Urinary bladder (tissue), 4 donors: ENCODE measurements around the gene PGP. TPM values are rescaled to one million over a fixed set of nuclear protein-coding genes. Genes with fewer than 3 reads are reported as not detected.

Experiments
- DNase-seq: peaks from one replicate; pipeline ENCODE4 v3.0.0-alpha.2; 2015; ENCODE audit errors: extremely low spot score
- H3K27ac ChIP-seq: one replicate; pipeline ENCODE4 v1.5.1; 2013; ENCODE audit warnings: low read depth, mild to moderate bottlenecking, moderate library complexity
- H3K36me3 ChIP-seq: one replicate; pipeline ENCODE4 v1.6.1; 2013; ENCODE audit warnings: mild to moderate bottlenecking, moderate library complexity; ENCODE audit not compliant: insufficient read depth
- H3K4me1 ChIP-seq: one replicate; pipeline ENCODE4 v1.6.1; 2013; ENCODE audit warnings: mild to moderate bottlenecking, moderate library complexity; ENCODE audit not compliant: insufficient read depth
- H3K4me3 ChIP-seq: one replicate; pipeline ENCODE4 v1.5.1; 2013; ENCODE audit warnings: low read depth, low read length
- WGBS: extraction: QIAGEN DNeasy Blood & Tissue Kit; methylation state at CpG from one replicate; pipeline ENCODE4 v1.1.7; 2013; 5-methylcytosine and 5-hydroxymethylcytosine counted together
- polyA plus RNA-seq: library from polyadenylated mRNA; stranded (reverse); fragments of 200-250 nt; gene quantifications from one replicate; pipeline ENCODE4 v1.2.3, GENCODE V29; 2013
- total RNA-seq: library from RNA; depleted of rRNA; stranded (reverse); fragments of >200 nt; gene quantifications from one replicate; pipeline ENCODE4 v1.2.3, GENCODE V29; 2014
- donor health status: healthy with polysubstance abuse.
- donor health status: healthy.

The PGP gene
- total and polyA plus RNA-seq, 2 donors, result 4.8 to 10.5 TPM

- no peaks in the 10 kb centered on the region for H3K36me3 ChIP-seq
- H3K27ac ChIP-seq, result no peak overlapping the region
- no peaks in the 10 kb centered on the region for H3K4me1 ChIP-seq
- DNase-seq, result no peak
- 87% methylated on average over 20 of the region's 20 CpGs for WGBS
- H3K4me3 ChIP-seq, result no peak overlapping the region
These were observed 29.7 kb downstream of the PGP start for GRCh38 chr16:2184962-2185361.

GRCh38 chr16:2184346-2184745 is 30.3 kb downstream of the PGP start:
- no peaks in the 10 kb centered on the region for H3K36me3 ChIP-seq
- H3K4me1 ChIP-seq, result no peaks in the 10 kb centered on the region
- DNase-seq, result no peak
- no peak overlapping the region for H3K27ac ChIP-seq
- H3K4me3 ChIP-seq, result no peak overlapping the region
- 90% methylated on average over 19 of the region's 19 CpGs for WGBS

GRCh38 chr16:2183671-2184070 is 31.0 kb downstream of the PGP start:
- Histone ChIP-seq H3K36me3 (no peaks in the 10 kb centered on the region), H3K4me1 (no peaks in the 10 kb centered on the region), H3K4me3 (no peak overlapping the region), H3K27ac (no peak overlapping the region)
- DNase-seq, result no peak
- WGBS, result 91% methylated on average over 30 of the region's 30 CpGs

- 92% methylated on average over 20 of the region's 20 CpGs for WGBS
- Histone ChIP-seq H3K4me1 (no peaks in the 10 kb centered on the region), H3K4me3 (no peak overlapping the region), H3K27ac (no peak overlapping the region), H3K36me3 (no peaks in the 10 kb centered on the region)
- no peak for DNase-seq
These were observed 32.7 kb downstream of the PGP start for GRCh38 chr16:2181952-2182351.

DNA sequence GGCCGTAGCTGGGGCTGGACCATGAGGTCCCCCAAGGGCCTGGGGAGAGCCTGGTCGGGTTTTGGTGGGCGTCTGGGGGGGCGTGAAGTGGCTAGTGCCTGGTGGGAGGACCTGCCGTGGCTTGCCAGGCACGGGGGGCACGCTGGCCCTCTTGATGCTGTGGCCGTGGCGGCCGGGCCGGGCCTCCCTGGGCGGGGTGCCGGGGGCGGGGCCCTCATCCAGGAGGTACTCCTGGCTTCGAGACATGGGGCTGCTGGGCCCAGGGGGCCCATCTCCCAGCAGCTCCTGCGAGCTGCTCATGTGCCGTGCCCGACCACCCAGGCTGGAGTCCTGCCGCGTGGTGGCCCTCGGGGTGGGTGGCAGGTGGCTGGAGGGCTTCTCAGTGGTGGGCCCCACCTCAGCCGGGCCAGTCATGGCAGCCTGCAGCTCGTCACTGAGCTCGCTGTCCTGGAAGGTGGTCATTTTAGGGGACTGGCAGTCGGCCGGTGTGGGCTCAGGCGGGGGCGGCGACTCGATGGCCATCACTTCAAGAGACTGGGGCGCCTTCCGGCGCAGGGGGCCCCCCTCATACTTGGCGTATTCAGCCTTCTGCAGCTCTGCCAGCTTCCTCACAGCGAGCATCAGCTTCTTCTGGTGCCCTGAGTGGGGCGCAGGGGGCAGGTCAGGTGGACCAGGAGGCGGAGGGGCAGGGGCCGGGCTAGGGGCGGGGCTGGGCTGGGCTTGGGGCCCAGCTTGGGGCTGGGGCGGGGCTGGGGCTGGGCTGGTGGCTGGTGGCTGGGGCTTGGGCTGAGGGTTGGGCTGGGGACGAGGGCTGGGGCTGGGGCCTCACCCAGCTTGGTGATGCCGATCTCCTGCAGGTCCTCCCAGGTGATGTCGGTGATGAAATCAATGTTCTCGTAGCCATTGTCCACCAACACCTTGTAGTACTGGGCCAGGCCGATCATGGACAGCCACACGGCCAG is 33.4 kb downstream of the PGP start:
- H3K4me1 ChIP-seq, result no peaks in the 10 kb centered on the region
- no peak overlapping the region for H3K4me3 ChIP-seq
- DNase-seq, result no peak
- no peaks in the 10 kb centered on the region for H3K36me3 ChIP-seq
- 83% methylated on average over 46 of the region's 46 CpGs for WGBS
- no peak overlapping the region for H3K27ac ChIP-seq

DNA sequence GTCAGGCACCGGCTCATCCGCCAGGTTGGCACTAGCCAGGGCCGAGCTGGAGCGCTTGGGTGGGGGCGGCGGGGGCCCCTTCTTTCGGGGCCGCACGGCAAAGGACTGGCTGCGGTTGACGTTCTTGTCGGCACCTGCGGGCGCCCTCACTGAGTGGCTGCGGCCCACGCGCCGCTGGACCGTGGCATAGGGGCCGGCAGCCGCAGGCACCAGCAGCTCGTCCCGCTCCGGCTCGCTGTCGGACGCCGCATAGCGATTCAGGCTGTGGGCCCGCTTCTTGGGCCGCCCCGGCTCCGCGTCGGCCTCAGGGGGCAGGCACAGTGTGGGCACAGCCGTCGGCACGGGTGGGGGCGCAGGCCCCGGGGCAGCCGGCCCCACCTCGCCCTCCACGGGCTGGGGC is 34.2 kb downstream of the PGP start:
- no peak overlapping the region for H3K4me3 ChIP-seq
- H3K36me3 ChIP-seq, result peaks cover 3% of the 10 kb centered on the region
- H3K4me1 ChIP-seq, result no peaks in the 10 kb centered on the region
- no peak overlapping the region for H3K27ac ChIP-seq
- WGBS, result 94% methylated on average over 43 of the region's 43 CpGs
- no peak for DNase-seq

GRCh38 chr16:2179576-2179975 is 35.1 kb downstream of the PGP start:
- peaks cover 7% of the 10 kb centered on the region for H3K36me3 ChIP-seq
- H3K27ac ChIP-seq, result no peak overlapping the region
- WGBS, result 94% methylated on average over 31 of the region's 31 CpGs
- no peak overlapping the region for H3K4me3 ChIP-seq
- no peaks in the 10 kb centered on the region for H3K4me1 ChIP-seq
- DNase-seq, result no peak

DNA sequence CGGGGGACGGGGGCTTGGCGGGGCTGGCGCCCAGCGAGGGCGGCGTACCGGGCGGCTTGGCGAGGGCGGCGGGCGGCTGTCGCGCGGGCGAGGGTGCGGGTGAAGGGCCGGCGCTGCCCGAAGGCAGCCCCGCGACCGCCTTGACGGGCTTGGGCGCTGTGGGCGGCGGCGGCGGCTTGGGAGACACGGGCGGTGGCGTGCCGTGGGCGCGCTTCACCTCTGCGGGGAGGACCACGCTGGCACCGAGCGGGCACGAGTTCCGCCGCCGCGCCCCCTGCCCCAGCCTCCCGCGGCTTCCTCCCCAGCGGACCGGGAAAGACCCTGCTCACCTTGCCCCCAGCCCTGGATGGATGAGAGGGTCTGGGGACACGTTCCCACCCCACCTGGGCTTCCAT is 35.5 kb downstream of the PGP start:
- WGBS, result 30% methylated on average over 50 of the region's 50 CpGs
- Histone ChIP-seq H3K4me1 (no peaks in the 10 kb centered on the region), H3K27ac (no peak overlapping the region), H3K36me3 (peaks cover 7% of the 10 kb centered on the region), H3K4me3 (no peak overlapping the region)
- DNase-seq, result no peak

- no peaks in the 10 kb centered on the region for H3K4me1 ChIP-seq
- 32% methylated on average over 106 of the region's 106 CpGs for WGBS
- peaks cover 10% of the 10 kb centered on the region for H3K36me3 ChIP-seq
- no peak for DNase-seq
- no peak overlapping the region for H3K27ac ChIP-seq
- no peak overlapping the region for H3K4me3 ChIP-seq
These were observed 36.1 kb downstream of the PGP start for GRCh38 chr16:2178321-2179106.

GRCh38 chr16:2177561-2177960 is 37.1 kb downstream of the PGP start:
- peaks cover 14% of the 10 kb centered on the region for H3K36me3 ChIP-seq
- no peak overlapping the region for H3K4me3 ChIP-seq
- H3K4me1 ChIP-seq, result no peaks in the 10 kb centered on the region
- no peak overlapping the region for H3K27ac ChIP-seq
- 92% methylated on average over 20 of the region's 20 CpGs for WGBS
- DNase-seq, result no peak

DNA sequence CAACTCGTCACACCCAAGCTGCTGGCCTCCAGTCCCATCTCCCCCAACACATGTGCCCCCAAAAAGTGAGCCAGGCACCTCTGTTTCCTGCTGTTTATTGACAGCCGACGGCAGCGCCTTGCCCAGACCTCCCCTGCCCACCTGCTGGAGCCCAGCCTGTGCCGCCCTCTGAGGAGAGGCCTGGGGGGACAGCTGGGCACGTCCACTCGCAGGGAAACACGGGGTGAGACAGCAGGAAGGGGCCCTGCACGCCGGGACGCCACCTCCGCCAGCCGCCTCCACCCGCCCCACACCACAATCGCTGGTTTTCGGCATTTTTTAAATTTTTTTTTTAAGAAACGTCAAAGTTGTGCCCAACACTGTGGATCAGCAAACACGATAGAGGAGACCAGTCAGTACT is 37.5 kb downstream of the PGP start:
- Histone ChIP-seq H3K27ac (no peak overlapping the region), H3K4me3 (no peak overlapping the region), H3K36me3 (peaks cover 14% of the 10 kb centered on the region), H3K4me1 (no peaks in the 10 kb centered on the region)
- DNase-seq, result no peak
- WGBS, result 90% methylated on average over 18 of the region's 18 CpGs

DNA sequence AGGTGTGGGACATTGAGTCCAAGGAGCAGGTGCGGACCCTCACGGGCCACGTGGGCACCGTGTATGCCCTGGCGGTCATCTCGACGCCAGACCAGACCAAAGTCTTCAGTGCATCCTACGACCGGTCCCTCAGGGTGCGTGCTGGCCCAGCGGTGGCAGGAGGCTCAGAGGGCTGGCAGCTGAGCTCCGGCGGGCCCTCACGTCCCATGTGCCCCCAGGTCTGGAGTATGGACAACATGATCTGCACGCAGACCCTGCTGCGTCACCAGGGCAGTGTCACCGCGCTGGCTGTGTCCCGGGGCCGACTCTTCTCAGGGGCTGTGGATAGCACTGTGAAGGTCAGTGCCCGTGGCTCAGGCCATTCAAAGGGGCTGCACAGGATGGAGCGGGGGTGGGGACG is 38.6 kb downstream of the PGP start:
- no peak overlapping the region for H3K27ac ChIP-seq
- H3K36me3 ChIP-seq, result peaks cover 16% of the 10 kb centered on the region
- no peak overlapping the region for H3K4me3 ChIP-seq
- no peak for DNase-seq
- no peaks in the 10 kb centered on the region for H3K4me1 ChIP-seq
- 96% methylated on average over 23 of the region's 23 CpGs for WGBS

GRCh38 chr16:2175454-2175853 is 39.2 kb downstream of the PGP start:
- Histone ChIP-seq H3K27ac (no peak overlapping the region), H3K4me3 (no peak overlapping the region), H3K4me1 (no peaks in the 10 kb centered on the region), H3K36me3 (peaks cover 16% of the 10 kb centered on the region)
- DNase-seq, result no peak
- WGBS, result 95% methylated on average over 10 of the region's 10 CpGs
